WTC11 (cell line): Measurements from ENCODE around the gene MAFB. TPM values are rescaled to one million over a fixed set of nuclear protein-coding genes. Genes with fewer than 3 reads are reported as not detected.

ENCODE experiments used
- ATAC-seq: fragments of 200-7000 bp; cut with Tn5 transposase; 2 replicates; pipeline ENCODE4 v1.10.0; 2021; ENCODE audit warnings: mild to moderate bottlenecking, moderate library complexity
- CTCF ChIA-PET: fragments of 300-600 bp; sonication (Branson Sonifier 250); formaldehyde crosslinking; loops from one replicate; lab custom pipeline; 2021; ENCODE audit warnings: antibody characterized with exemption; lab: Charles Lee
- POLR2A ChIA-PET: fragments of 350-600 bp; sonication (Branson Sonifier 250); formaldehyde crosslinking; loops from one replicate; lab custom pipeline; 2021; ENCODE audit warnings: antibody characterized with exemption; lab: Charles Lee
- DNase-seq: peaks from one replicate; pipeline ENCODE4 v3.0.0; 2021; ENCODE audit warnings: low spot score
- H3K27ac Mint-ChIP-seq: 2 replicates; pipeline ENCODE4 v1.8.0; 2021; ENCODE audit warnings: mixed read lengths
- H3K27me3 Mint-ChIP-seq: 2 replicates; pipeline ENCODE4 v1.8.0; 2021; ENCODE audit warnings: low read depth, mild to moderate bottlenecking, moderate library complexity, mixed read lengths
- H3K36me3 Mint-ChIP-seq: 2 replicates; pipeline ENCODE4 v1.8.0; 2021; ENCODE audit warnings: mixed read lengths
- H3K4me1 Mint-ChIP-seq: 2 replicates; pipeline ENCODE4 v1.8.0; 2022; ENCODE audit warnings: mixed read lengths
- H3K4me3 Mint-ChIP-seq: 2 replicates; pipeline ENCODE4 v1.8.0; 2021; ENCODE audit warnings: mild to moderate bottlenecking, moderate library complexity, mixed read lengths
- H3K9me3 Mint-ChIP-seq: 2 replicates; pipeline ENCODE4 v1.8.0; 2021; ENCODE audit warnings: mixed read lengths
- ATF1 ChIP-seq: sonication (generic); formaldehyde crosslinking; IDR thresholded peaks from 2 replicates; pipeline ENCODE4 v1.8.1; 2023; ENCODE audit warnings: mild to moderate bottlenecking, moderate library complexity, missing genetic modification reagents
- GTF2I ChIP-seq: fragments of 250-450 bp; sonication (Bioruptor Pico); conservative IDR thresholded peaks from 2 replicates; pipeline ENCODE4 v1.4.0; 2021; ENCODE audit warnings: mild to moderate bottlenecking
- MXD4 ChIP-seq: fragments of 250-450 bp; sonication (Bioruptor Pico); IDR thresholded peaks from 2 replicates; pipeline ENCODE4 v1.8.0; 2021; ENCODE audit warnings: mild to moderate bottlenecking, moderate library complexity, borderline replicate concordance
- MYBL2 ChIP-seq: sonication (generic); formaldehyde crosslinking; IDR thresholded peaks from 2 replicates; pipeline ENCODE4 v1.8.1; 2023; ENCODE audit warnings: mild to moderate bottlenecking, moderate library complexity, missing genetic modification reagents
- NFATC4 ChIP-seq: fragments of 250-450 bp; sonication (Bioruptor Pico); IDR thresholded peaks from 2 replicates; pipeline ENCODE4 v1.9.0; 2021; ENCODE audit warnings: mild to moderate bottlenecking
- SOX15 ChIP-seq: fragments of 250-450 bp; sonication (Bioruptor Pico); IDR thresholded peaks from 2 replicates; pipeline ENCODE4 v1.9.0; 2021; ENCODE audit warnings: mild to moderate bottlenecking
- SP1 ChIP-seq: sonication (generic); formaldehyde crosslinking; conservative IDR thresholded peaks from 2 replicates; pipeline ENCODE4 v1.8.1; 2022; ENCODE audit warnings: missing genetic modification reagents
- ZBTB21 ChIP-seq: sonication (generic); formaldehyde crosslinking; IDR thresholded peaks from 2 replicates; pipeline ENCODE4 v1.8.1; 2023; ENCODE audit warnings: mild to moderate bottlenecking, missing genetic modification reagents, borderline replicate concordance
- ZNF263 ChIP-seq: sonication (generic); formaldehyde crosslinking; IDR thresholded peaks from 2 replicates; pipeline ENCODE4 v1.8.1; 2022; ENCODE audit warnings: low read depth, mild to moderate bottlenecking, moderate library complexity, missing genetic modification reagents
- ZNF416 ChIP-seq: fragments of 250-450 bp; sonication (Bioruptor Pico); IDR thresholded peaks from 2 replicates; pipeline ENCODE4 v1.9.0; 2021; ENCODE audit warnings: mild to moderate bottlenecking, inconsistent platforms
- total RNA-seq: library from RNA; stranded (reverse); gene quantifications from 3 replicates; pipeline ENCODE4 v1.2.3, GENCODE V29; 2021
- TF ChIP-seq, protein P1 (sequence below): sonication (generic); formaldehyde crosslinking; IDR thresholded peaks from 2 replicates; pipeline ENCODE4 v1.8.1; 2022; ENCODE audit warnings: missing genetic modification reagents, borderline replicate concordance
- TF ChIP-seq, protein P2 (sequence below): sonication (generic); formaldehyde crosslinking; IDR thresholded peaks from 2 replicates; pipeline ENCODE4 v1.8.1; 2023; ENCODE audit warnings: mild to moderate bottlenecking, missing genetic modification reagents, moderate library complexity
- TF ChIP-seq, protein P3 (sequence below): sonication (generic); formaldehyde crosslinking; IDR thresholded peaks from 2 replicates; pipeline ENCODE4 v1.8.0; 2022; ENCODE audit warnings: mild to moderate bottlenecking, missing genetic modification reagents
- TF ChIP-seq, protein P4 (sequence below): sonication (generic); formaldehyde crosslinking; IDR thresholded peaks from 2 replicates; pipeline ENCODE4 v1.8.1; 2022; ENCODE audit warnings: low read depth, missing genetic modification reagents, borderline replicate concordance
- TF ChIP-seq, protein P5 (sequence below): sonication (generic); formaldehyde crosslinking; conservative IDR thresholded peaks from 2 replicates; pipeline ENCODE4 v1.8.1; 2023; ENCODE audit warnings: mild to moderate bottlenecking, low read depth, missing genetic modification reagents, moderate library complexity
- TF ChIP-seq, protein P6 (sequence below): fragments of 250-450 bp; sonication (Bioruptor Pico); IDR thresholded peaks from 2 replicates; pipeline ENCODE4 v1.9.0; 2021; ENCODE audit warnings: mild to moderate bottlenecking
- TF ChIP-seq, protein P7 (sequence below): fragments of 250-450 bp; sonication (Bioruptor Pico); IDR thresholded peaks from 2 replicates; pipeline ENCODE4 v2.1.2; 2022; ENCODE audit warnings: mild to moderate bottlenecking, moderate library complexity

Gene MAFB
- total RNA-seq, 1 experiment from 2014 or later: 5.3 TPM

DNA sequence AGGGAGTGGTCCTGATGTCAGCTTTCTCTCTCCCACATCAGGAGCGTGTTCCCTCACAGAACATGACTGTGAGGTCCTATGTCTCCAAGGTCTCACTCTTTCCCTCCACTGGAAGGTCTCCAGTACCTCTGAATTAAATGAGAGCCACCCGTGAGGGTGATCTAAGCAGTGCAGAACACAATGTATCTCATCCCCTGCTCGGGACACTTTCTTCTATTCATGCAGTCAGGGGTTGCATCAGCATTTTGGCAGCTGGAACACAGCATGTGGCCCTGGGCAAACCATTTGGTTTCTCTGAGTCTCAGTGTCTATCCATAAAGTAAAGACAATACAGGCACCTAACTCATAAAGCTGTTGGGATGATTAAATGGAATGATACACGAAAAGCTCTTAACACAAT, 34.2 kb downstream of the MAFB start (continued):
- TF ChIP-seq, protein P1, sequence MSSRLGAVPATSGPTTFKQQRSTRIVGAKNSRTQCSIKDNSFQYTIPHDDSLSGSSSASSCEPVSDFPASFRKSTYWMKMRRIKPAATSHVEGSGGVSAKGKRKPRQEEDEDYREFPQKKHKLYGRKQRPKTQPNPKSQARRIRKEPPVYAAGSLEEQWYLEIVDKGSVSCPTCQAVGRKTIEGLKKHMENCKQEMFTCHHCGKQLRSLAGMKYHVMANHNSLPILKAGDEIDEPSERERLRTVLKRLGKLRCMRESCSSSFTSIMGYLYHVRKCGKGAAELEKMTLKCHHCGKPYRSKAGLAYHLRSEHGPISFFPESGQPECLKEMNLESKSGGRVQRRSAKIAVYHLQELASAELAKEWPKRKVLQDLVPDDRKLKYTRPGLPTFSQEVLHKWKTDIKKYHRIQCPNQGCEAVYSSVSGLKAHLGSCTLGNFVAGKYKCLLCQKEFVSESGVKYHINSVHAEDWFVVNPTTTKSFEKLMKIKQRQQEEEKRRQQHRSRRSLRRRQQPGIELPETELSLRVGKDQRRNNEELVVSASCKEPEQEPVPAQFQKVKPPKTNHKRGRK: no peak

DNA sequence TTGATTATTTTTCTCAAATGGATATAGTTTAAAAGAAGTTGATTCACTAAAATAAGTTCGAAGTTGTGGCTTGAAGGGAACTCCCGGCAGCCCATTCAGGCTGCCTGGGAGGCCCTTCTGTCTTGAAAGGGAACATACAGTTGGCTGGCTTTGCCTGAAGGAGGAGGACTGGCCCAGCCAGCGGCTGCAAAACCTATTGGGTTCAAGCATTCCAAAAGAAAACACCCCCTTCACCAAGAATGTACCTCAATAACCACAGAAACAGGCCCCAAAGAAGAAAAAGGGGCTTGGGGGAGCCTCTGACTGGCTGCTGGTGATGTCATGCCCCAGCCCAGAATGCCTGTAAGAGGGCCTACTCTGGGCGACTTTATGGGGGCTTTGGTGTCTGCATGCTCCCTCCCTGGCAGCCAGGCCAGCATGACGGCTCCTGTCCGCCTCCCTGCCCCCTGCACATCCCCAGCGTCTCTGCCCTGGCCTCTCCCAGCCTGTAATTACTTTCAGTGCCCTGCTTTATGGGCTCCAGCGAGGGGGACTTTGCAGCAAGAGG, 36.5 kb downstream of the MAFB start:
- CTCF ChIA-PET: interaction anchor here (1.3 kb wide), 1 partner anchor 37 kb away, joined by 3 read pairs; the partner anchor contains the start of gene MAFB
- H3K36me3 Mint-ChIP-seq: no peaks in the 10 kb centered on the region
- no peaks in the 10 kb centered on the region for H3K9me3 Mint-ChIP-seq
- TF ChIP-seq, protein P2, sequence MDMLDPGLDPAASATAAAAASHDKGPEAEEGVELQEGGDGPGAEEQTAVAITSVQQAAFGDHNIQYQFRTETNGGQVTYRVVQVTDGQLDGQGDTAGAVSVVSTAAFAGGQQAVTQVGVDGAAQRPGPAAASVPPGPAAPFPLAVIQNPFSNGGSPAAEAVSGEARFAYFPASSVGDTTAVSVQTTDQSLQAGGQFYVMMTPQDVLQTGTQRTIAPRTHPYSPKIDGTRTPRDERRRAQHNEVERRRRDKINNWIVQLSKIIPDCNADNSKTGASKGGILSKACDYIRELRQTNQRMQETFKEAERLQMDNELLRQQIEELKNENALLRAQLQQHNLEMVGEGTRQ: no peak
- TF ChIP-seq MYBL2 (CRISPR knock-in tag): no peak
- POLR2A ChIA-PET: no interaction called here
- ATAC-seq (no peak), DNase-seq (no peak)
- H3K27me3 Mint-ChIP-seq: no peaks in the 10 kb centered on the region
- H3K4me3 Mint-ChIP-seq: no peak overlapping the region
- no peak overlapping the region for H3K27ac Mint-ChIP-seq
- peaks cover 6% of the 10 kb centered on the region; the same call in 1 of the 2 replicates for H3K4me1 Mint-ChIP-seq

DNA sequence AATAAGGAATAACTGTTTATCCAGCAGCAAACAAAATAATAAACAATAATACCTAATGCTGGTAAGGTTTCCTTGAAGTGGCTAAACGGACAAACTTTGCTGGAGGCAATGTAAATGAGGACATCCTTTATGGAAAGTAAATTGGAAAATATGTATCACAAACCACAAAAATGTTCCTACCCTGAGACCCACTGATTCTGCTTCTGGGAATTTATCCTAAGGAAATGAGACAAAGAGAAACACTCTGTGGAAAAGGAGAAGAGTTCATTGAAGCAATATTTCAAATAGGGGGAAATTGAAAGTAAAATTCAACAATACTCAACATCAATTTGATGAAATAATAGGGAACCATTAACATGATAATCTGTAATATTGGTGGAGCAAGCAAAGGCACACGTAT, 37.9 kb downstream of the MAFB start:
- Mint-ChIP-seq H3K27me3 (no peaks in the 10 kb centered on the region), H3K4me1 (peaks cover 12% of the 10 kb centered on the region), H3K4me3 (no peak overlapping the region), H3K36me3 (no peaks in the 10 kb centered on the region)
- ChIA-PET POLR2A (no interaction called here), CTCF (no interaction called here)
- no peak for TF ChIP-seq MXD4 (CRISPR knock-in tag)
- no peak for TF ChIP-seq NFATC4 (CRISPR knock-in tag)
- TF ChIP-seq, protein P3, sequence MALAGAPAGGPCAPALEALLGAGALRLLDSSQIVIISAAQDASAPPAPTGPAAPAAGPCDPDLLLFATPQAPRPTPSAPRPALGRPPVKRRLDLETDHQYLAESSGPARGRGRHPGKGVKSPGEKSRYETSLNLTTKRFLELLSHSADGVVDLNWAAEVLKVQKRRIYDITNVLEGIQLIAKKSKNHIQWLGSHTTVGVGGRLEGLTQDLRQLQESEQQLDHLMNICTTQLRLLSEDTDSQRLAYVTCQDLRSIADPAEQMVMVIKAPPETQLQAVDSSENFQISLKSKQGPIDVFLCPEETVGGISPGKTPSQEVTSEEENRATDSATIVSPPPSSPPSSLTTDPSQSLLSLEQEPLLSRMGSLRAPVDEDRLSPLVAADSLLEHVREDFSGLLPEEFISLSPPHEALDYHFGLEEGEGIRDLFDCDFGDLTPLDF (CRISPR knock-in tag): no peak
- TF ChIP-seq, protein P4, sequence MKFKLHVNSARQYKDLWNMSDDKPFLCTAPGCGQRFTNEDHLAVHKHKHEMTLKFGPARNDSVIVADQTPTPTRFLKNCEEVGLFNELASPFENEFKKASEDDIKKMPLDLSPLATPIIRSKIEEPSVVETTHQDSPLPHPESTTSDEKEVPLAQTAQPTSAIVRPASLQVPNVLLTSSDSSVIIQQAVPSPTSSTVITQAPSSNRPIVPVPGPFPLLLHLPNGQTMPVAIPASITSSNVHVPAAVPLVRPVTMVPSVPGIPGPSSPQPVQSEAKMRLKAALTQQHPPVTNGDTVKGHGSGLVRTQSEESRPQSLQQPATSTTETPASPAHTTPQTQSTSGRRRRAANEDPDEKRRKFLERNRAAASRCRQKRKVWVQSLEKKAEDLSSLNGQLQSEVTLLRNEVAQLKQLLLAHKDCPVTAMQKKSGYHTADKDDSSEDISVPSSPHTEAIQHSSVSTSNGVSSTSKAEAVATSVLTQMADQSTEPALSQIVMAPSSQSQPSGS (CRISPR knock-in tag): no peak
- TF ChIP-seq MYBL2 (CRISPR knock-in tag): no peak
- TF ChIP-seq, all 79 proteins: peak for 0
- no peak for ATAC-seq
- no peak for DNase-seq
- no peaks in the 10 kb centered on the region for H3K9me3 Mint-ChIP-seq
- no peak overlapping the region for H3K27ac Mint-ChIP-seq

DNA sequence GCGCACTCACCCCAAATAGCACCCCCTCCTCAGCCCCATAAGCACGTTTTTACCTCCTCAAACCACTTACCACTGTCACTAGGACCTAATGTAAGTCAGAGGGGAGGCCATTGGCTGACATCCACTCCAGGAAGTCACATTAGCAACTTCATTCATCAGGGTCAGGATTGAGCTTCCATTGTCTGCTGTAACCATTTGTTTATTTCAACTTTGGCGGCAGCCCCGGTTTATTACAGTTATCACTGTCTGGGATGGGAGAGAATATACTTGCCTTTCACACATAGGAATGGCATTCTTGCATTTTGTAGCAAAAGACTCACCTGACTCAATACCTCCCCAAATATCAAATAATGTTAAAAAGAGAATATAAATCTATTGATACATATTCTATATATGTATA, 38.3 kb downstream of the MAFB start:
- no peak for DNase-seq
- H3K4me3 Mint-ChIP-seq: no peak overlapping the region
- ChIA-PET POLR2A (no interaction called here), CTCF (no interaction called here)
- no peaks in the 10 kb centered on the region for H3K36me3 Mint-ChIP-seq
- H3K9me3 Mint-ChIP-seq: no peaks in the 10 kb centered on the region
- TF ChIP-seq, protein P5, sequence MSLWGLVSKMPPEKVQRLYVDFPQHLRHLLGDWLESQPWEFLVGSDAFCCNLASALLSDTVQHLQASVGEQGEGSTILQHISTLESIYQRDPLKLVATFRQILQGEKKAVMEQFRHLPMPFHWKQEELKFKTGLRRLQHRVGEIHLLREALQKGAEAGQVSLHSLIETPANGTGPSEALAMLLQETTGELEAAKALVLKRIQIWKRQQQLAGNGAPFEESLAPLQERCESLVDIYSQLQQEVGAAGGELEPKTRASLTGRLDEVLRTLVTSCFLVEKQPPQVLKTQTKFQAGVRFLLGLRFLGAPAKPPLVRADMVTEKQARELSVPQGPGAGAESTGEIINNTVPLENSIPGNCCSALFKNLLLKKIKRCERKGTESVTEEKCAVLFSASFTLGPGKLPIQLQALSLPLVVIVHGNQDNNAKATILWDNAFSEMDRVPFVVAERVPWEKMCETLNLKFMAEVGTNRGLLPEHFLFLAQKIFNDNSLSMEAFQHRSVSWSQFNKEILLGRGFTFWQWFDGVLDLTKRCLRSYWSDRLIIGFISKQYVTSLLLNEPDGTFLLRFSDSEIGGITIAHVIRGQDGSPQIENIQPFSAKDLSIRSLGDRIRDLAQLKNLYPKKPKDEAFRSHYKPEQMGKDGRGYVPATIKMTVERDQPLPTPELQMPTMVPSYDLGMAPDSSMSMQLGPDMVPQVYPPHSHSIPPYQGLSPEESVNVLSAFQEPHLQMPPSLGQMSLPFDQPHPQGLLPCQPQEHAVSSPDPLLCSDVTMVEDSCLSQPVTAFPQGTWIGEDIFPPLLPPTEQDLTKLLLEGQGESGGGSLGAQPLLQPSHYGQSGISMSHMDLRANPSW (CRISPR knock-in tag): no peak
- no peak for TF ChIP-seq ATF1 (CRISPR knock-in tag)
- TF ChIP-seq GTF2I (CRISPR knock-in tag): no peak
- no peak for TF ChIP-seq MYBL2 (CRISPR knock-in tag)
- TF ChIP-seq, protein P6, sequence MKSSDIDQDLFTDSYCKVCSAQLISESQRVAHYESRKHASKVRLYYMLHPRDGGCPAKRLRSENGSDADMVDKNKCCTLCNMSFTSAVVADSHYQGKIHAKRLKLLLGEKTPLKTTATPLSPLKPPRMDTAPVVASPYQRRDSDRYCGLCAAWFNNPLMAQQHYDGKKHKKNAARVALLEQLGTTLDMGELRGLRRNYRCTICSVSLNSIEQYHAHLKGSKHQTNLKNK (CRISPR knock-in tag): no peak
- no peak for TF ChIP-seq ZBTB21 (CRISPR knock-in tag)
- TF ChIP-seq SP1 (CRISPR knock-in tag): no peak
- TF ChIP-seq SOX15 (CRISPR knock-in tag): no peak
- TF ChIP-seq, protein P2: no peak
- TF ChIP-seq, protein P4 (CRISPR knock-in tag): no peak
- TF ChIP-seq, protein P7, sequence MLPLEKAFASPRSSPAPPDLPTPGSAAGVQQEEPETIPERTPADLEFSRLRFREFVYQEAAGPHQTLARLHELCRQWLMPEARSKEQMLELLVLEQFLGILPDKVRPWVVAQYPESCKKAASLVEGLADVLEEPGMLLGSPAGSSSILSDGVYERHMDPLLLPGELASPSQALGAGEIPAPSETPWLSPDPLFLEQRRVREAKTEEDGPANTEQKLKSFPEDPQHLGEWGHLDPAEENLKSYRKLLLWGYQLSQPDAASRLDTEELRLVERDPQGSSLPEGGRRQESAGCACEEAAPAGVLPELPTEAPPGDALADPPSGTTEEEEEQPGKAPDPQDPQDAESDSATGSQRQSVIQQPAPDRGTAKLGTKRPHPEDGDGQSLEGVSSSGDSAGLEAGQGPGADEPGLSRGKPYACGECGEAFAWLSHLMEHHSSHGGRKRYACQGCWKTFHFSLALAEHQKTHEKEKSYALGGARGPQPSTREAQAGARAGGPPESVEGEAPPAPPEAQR (CRISPR knock-in tag): no peak
- TF ChIP-seq ZNF263 (CRISPR knock-in tag): no peak
- TF ChIP-seq ZNF416 (CRISPR knock-in tag): no peak
- H3K4me1 Mint-ChIP-seq: peaks cover 14% of the 10 kb centered on the region
- H3K27ac Mint-ChIP-seq: no peak overlapping the region
- H3K27me3 Mint-ChIP-seq: no peaks in the 10 kb centered on the region
- no peak for ATAC-seq
